GM12865 (cell line): ENCODE data around the gene NEURL1B.
"Not testable (repeated sequence)": the region's sequence is repeated elsewhere in the genome, so short reads cannot be mapped to it uniquely, and the experiment has no call there.

Experiments used
- DNase-seq: peaks from one replicate; pipeline ENCODE4 v3.0.0; 2010; ENCODE audit warnings: low read depth
- H3K4me3 ChIP-seq: 2 replicates; pipeline ENCODE4 v1.5.1; 2011; ENCODE audit warnings: mild to moderate bottlenecking, low read depth, low read length, control low read depth
- CTCF ChIP-seq: IDR thresholded peaks from 2 replicates; pipeline ENCODE4 v1.5.1; 2011; ENCODE audit warnings: low read length, control low read depth, low read depth, inconsistent platforms; ENCODE audit not compliant: insufficient read depth; ENCODE audit errors: missing control alignments

The NEURL1B gene

GRCh38 chr5:172676914-172677475 lies 35.9 kb downstream of the NEURL1B start:
- no peak for DNase-seq
- H3K4me3 ChIP-seq, result no peak overlapping the region
- no peak for TF ChIP-seq CTCF

- not testable (repeated sequence) for DNase-seq, H3K4me3 ChIP-seq
These were observed 37.4 kb downstream of the NEURL1B start for GRCh38 chr5:172678362-172678874.

GRCh38 chr5:172678902-172679301 lies 37.8 kb downstream of the NEURL1B start:
- DNase-seq, result no peak
- TF ChIP-seq CTCF, result no peak
- no peak overlapping the region for H3K4me3 ChIP-seq

- no peak for TF ChIP-seq CTCF
- H3K4me3 ChIP-seq, result no peak overlapping the region
- no peak for DNase-seq
These were observed 38.7 kb downstream of the NEURL1B start for GRCh38 chr5:172679628-172680212.

GRCh38 chr5:172680921-172681320 lies 39.9 kb downstream of the NEURL1B start:
- H3K4me3 ChIP-seq, result no peak overlapping the region
- peak; percentile 18 for DNase-seq
- TF ChIP-seq CTCF, result no peak

GRCh38 chr5:172681421-172681820 lies 40.4 kb downstream of the NEURL1B start:
- no peak overlapping the region for H3K4me3 ChIP-seq
- no peak for DNase-seq
- no peak for TF ChIP-seq CTCF

- DNase-seq, result no peak
- no peak for TF ChIP-seq CTCF
- no peak overlapping the region for H3K4me3 ChIP-seq
These were observed 42.2 kb downstream of the NEURL1B start for GRCh38 chr5:172683264-172683644.
